PC-3 (cell line): Measurements from ENCODE around the gene TMEM129. TPM values are rescaled to one million over a fixed set of nuclear protein-coding genes. Genes with fewer than 3 reads are reported as not detected.
"Not testable (repeated sequence)": the region's sequence is repeated elsewhere in the genome, so short reads cannot be mapped to it uniquely, and the experiment has no call there.

ENCODE experiments used
- ATAC-seq: fragments of 200-7000 bp; cut with Tn5 transposase; 2 replicates; pipeline ENCODE4 v1.9.1; 2020; ENCODE audit warnings: mild to moderate bottlenecking, moderate library complexity
- BruUV-seq: library from RNA; stranded (reverse); fragments of 400-500 nt; replicated peaks from 2 replicates; lab custom pipeline; 2021; lab: Mats Ljungman, UMichigan
- CTCF ChIA-PET: fragments of 300-600 bp; sonication (Branson Sonifier 250); formaldehyde crosslinking; loops from one replicate; lab custom pipeline; 2022; ENCODE audit warnings: antibody characterized with exemption; lab: Charles Lee
- POLR2A ChIA-PET: fragments of 300-600 bp; sonication (Branson Sonifier 250); formaldehyde crosslinking; loops from one replicate; lab custom pipeline; 2022; ENCODE audit warnings: antibody characterized with exemption; ENCODE audit not compliant: unreplicated experiment; lab: Charles Lee
- DNase-seq: peaks from one replicate; pipeline ENCODE4 v3.0.0-alpha.2; 2015
- H2AFZ ChIP-seq: fragments of 300-600 bp; sonication (generic); 2 replicates; pipeline ENCODE4 v1.6.0; 2016; ENCODE audit warnings: antibody characterized with exemption, low read length
- H3F3A ChIP-seq: fragments of 300-600 bp; sonication (generic); one replicate; pipeline ENCODE4 v1.6.0; 2017; ENCODE audit warnings: antibody characterized with exemption, low read length, control low read depth, mild to moderate bottlenecking; ENCODE audit not compliant: unreplicated experiment
- H3K27ac ChIP-seq: fragments of 300-600 bp; sonication (generic); 2 replicates; pipeline ENCODE4 v1.5.1; 2016; ENCODE audit warnings: mild to moderate bottlenecking, low read length
- H3K27me3 ChIP-seq: fragments of 300-600 bp; sonication (generic); 2 replicates; pipeline ENCODE4 v1.6.1; 2016; ENCODE audit warnings: low read length, mixed read lengths
- H3K36me3 ChIP-seq: fragments of 300-600 bp; sonication (generic); 2 replicates; pipeline ENCODE4 v1.6.1; 2016; ENCODE audit warnings: low read depth, mixed run types, low read length, mixed read lengths
- H3K4me1 ChIP-seq: fragments of 300-600 bp; sonication (generic); 2 replicates; pipeline ENCODE4 v1.5.1; 2016; ENCODE audit warnings: low read length; ENCODE audit not compliant: insufficient read depth
- H3K4me2 ChIP-seq: fragments of 300-600 bp; sonication (generic); 2 replicates; pipeline ENCODE4 v1.6.0; 2016; ENCODE audit warnings: low read length
- H3K4me3 ChIP-seq: fragments of 300-600 bp; sonication (generic); 2 replicates; pipeline ENCODE4 v1.5.1; 2016; ENCODE audit warnings: mild to moderate bottlenecking, low read length, mixed read lengths
- H3K79me2 ChIP-seq: fragments of 300-600 bp; sonication (generic); 2 replicates; pipeline ENCODE4 v1.6.1; 2017; ENCODE audit warnings: low read length, mixed read lengths
- H3K9ac ChIP-seq: fragments of 300-600 bp; sonication (generic); 2 replicates; pipeline ENCODE4 v1.6.0; 2016; ENCODE audit warnings: mild to moderate bottlenecking, low read length
- H3K9me2 ChIP-seq: fragments of 300-600 bp; sonication (generic); replicated peaks from 2 replicates; pipeline ENCODE4 v1.6.1; 2016; ENCODE audit warnings: mixed run types, low read length, mixed read lengths
- H3K9me3 ChIP-seq: fragments of 300-600 bp; sonication (generic); 2 replicates; pipeline ENCODE4 v1.6.1; 2016; ENCODE audit warnings: low read length, mixed read lengths
- H4K20me1 ChIP-seq: fragments of 300-600 bp; sonication (generic); 2 replicates; pipeline ENCODE4 v1.6.1; 2016; ENCODE audit warnings: low read length, mixed read lengths
- EZH2 ChIP-seq: fragments of 300-600 bp; sonication (generic); IDR thresholded peaks from one replicate; pipeline ENCODE4 v1.6.1; 2017; ENCODE audit warnings: antibody characterized with exemption, mild to moderate bottlenecking, low read length; ENCODE audit not compliant: unreplicated experiment
- EZH2phosphoT487 ChIP-seq: fragments of 300-600 bp; sonication (generic); IDR thresholded peaks from 2 replicates; pipeline ENCODE4 v1.6.1; 2018; ENCODE audit warnings: mild to moderate bottlenecking, antibody characterized with exemption, low read length, borderline replicate concordance
- intact Hi-C: fragments of 100-400 bp; cut with micrococcal nuclease; formaldehyde crosslinking; loops from 2 replicates; pipeline ENCODE4 v1.9.0; 2023
- total RNA-seq: library from RNA; depleted of rRNA; stranded (reverse); fragments of >200 nt; gene quantifications from 2 replicates; pipeline ENCODE4 v1.2.3, GENCODE V29; 2014
- TF ChIP-seq, protein P1 (sequence below): fragments of 300-600 bp; sonication (generic); conservative IDR thresholded peaks from 2 replicates; pipeline ENCODE4 v1.5.1; 2017; ENCODE audit warnings: antibody characterized with exemption, low read depth, mild to moderate bottlenecking, low read length

TMEM129 gene
- total RNA-seq, 1 experiment from 2014 or later, result 28.6 TPM

DNA sequence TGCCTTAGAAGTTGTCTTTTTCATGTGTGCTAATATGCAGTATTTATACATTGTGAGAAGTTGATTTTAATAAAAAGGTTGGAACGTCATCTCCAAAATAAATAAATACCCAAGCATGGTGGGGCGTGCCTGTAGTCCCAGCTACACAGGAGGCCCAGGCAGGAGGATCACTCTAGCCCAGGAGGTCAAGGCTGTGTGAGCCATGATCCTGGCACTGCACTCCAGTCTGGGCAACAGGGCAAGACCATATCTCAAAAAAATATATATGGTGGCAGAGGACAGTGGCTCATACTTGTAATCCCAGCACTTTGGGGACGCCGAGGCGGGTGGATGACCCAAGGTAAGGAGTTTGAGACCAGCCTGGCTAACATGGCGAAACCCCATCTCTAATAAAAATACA, 15.4 kb downstream of the TMEM129 start:
- Histone ChIP-seq H3K27me3 (no peaks in the 10 kb centered on the region), H3K4me2 (no peak overlapping the region), H3K27ac (no peak overlapping the region), H3K79me2 (peaks cover 92% of the 10 kb centered on the region), H3F3A (no peaks in the 10 kb centered on the region), H3K9me2 (no peaks in the 10 kb centered on the region), H3K9me3 (no peaks in the 10 kb centered on the region), H3K4me1 (peaks cover 15% of the 10 kb centered on the region), H3K4me3 (no peak overlapping the region), H2AFZ (no peak overlapping the region), H4K20me1 (peaks cover 50% of the 10 kb centered on the region; the same call in 1 of the 2 replicates), H3K9ac (no peak overlapping the region), H3K36me3 (peaks cover 29% of the 10 kb centered on the region)
- DNase-seq (no peak), ATAC-seq (no peak)
- TF ChIP-seq, protein P1, sequence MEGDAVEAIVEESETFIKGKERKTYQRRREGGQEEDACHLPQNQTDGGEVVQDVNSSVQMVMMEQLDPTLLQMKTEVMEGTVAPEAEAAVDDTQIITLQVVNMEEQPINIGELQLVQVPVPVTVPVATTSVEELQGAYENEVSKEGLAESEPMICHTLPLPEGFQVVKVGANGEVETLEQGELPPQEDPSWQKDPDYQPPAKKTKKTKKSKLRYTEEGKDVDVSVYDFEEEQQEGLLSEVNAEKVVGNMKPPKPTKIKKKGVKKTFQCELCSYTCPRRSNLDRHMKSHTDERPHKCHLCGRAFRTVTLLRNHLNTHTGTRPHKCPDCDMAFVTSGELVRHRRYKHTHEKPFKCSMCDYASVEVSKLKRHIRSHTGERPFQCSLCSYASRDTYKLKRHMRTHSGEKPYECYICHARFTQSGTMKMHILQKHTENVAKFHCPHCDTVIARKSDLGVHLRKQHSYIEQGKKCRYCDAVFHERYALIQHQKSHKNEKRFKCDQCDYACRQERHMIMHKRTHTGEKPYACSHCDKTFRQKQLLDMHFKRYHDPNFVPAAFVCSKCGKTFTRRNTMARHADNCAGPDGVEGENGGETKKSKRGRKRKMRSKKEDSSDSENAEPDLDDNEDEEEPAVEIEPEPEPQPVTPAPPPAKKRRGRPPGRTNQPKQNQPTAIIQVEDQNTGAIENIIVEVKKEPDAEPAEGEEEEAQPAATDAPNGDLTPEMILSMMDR, result no peak
- TF ChIP-seq EZH2, result no peak
- TF ChIP-seq EZH2phosphoT487, result no peak
- intact Hi-C loops, result no loop called here
- BruUV-seq, result no TSS peak
- CTCF ChIA-PET, result no interaction called here
- POLR2A ChIA-PET, result no interaction called here

DNA sequence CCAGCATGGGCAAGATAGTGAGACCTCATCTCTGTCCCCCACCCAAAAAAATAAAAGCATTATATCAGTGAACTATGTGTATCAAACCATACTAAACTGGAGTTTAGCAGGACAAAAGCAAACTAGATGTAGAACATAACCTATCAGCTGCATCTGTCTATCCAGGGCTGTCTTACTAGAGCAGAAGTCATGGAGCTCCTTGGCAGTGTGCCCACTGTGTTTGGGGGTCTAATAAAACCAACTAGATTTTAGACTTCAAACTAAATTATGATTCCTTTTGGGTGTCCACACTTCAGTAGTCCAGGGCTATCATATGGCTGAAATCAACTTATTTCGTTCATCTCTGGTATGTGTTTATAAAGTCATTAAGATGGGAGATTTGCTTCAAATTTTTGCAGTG, 17.3 kb downstream of the TMEM129 start:
- H4K20me1 ChIP-seq, result peaks cover 35% of the 10 kb centered on the region; the same call in 1 of the 2 replicates
- intact Hi-C loops, result no loop called here

DNA sequence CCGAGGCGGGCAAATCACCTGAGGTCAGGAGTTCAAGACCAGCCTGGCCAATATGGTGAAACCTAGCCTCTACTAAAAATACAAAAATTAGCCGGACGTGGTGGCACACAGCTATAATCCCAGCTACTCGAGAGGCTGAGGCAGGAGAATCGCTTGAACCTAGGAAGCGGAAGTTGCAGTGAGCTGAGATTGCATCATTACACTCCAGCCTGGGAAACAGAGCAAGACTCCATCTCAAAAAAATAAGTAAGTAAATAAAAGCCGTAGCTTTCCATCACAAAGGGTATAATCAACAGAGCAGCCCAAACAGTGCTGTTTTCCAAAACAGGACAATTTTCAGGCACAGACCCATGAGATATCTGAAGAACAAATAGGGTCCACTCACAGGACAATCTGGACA, 19.5 kb downstream of the TMEM129 start:
- peaks cover 59% of the 10 kb centered on the region for H3K79me2 ChIP-seq
- H3K9me2 ChIP-seq, H3K27me3 ChIP-seq, intact Hi-C loops, H3K9me3 ChIP-seq, H3K4me2 ChIP-seq, H3K27ac ChIP-seq, ATAC-seq, CTCF ChIA-PET, POLR2A ChIA-PET, H3K4me3 ChIP-seq, H3F3A ChIP-seq, H3K4me1 ChIP-seq, BruUV-seq, H3K9ac ChIP-seq, H2AFZ ChIP-seq, DNase-seq: not testable (repeated sequence)
- peaks cover 42% of the 10 kb centered on the region for H3K36me3 ChIP-seq
- peaks cover 26% of the 10 kb centered on the region; the same call in 1 of the 2 replicates for H4K20me1 ChIP-seq

More for the DNA sequence above, 17.3 kb downstream of the TMEM129 start:
- H3K79me2 ChIP-seq, result peaks cover 78% of the 10 kb centered on the region
- TF ChIP-seq, protein P1, result no peak
- TF ChIP-seq EZH2phosphoT487, result no peak
- TF ChIP-seq EZH2, result no peak
- ChIA-PET CTCF (no interaction called here), POLR2A (no interaction called here)
- no TSS peak for BruUV-seq
- peaks cover 34% of the 10 kb centered on the region for H3K36me3 ChIP-seq
- DNase-seq (no peak), ATAC-seq (no peak)
- H2AFZ ChIP-seq, result no peak overlapping the region
- H3F3A ChIP-seq, result no peaks in the 10 kb centered on the region
- H3K9ac ChIP-seq, result no peak overlapping the region
- no peak overlapping the region for H3K4me2 ChIP-seq
- no peak overlapping the region for H3K4me3 ChIP-seq
- H3K27me3 ChIP-seq, result no peaks in the 10 kb centered on the region
- H3K4me1 ChIP-seq, result peaks cover 6% of the 10 kb centered on the region; the same call in 1 of the 2 replicates
- no peak overlapping the region for H3K27ac ChIP-seq
- H3K9me3 ChIP-seq, result no peaks in the 10 kb centered on the region
- no peaks in the 10 kb centered on the region for H3K9me2 ChIP-seq
